Nephron progenitor cell (in vitro differentiated cells): Measurements from ENCODE around the gene TARBP1.

Experiments
- DNase-seq: peaks from one replicate; pipeline ENCODE4 v3.0.0; 2021
- H3K27ac Mint-ChIP-seq: 2 replicates; pipeline ENCODE4 v1.8.0; 2021; ENCODE audit warnings: mild to moderate bottlenecking, moderate library complexity, mixed read lengths
- H3K27me3 Mint-ChIP-seq: 2 replicates; pipeline ENCODE4 v1.8.0; 2021; ENCODE audit warnings: mild to moderate bottlenecking, low read depth, mixed read lengths; ENCODE audit not compliant: poor library complexity
- H3K36me3 Mint-ChIP-seq: 2 replicates; pipeline ENCODE4 v1.8.0; 2021; ENCODE audit warnings: low read depth, mixed read lengths
- H3K4me1 Mint-ChIP-seq: 2 replicates; pipeline ENCODE4 v1.8.0; 2021; ENCODE audit warnings: mixed read lengths
- H3K4me3 Mint-ChIP-seq: 2 replicates; pipeline ENCODE4 v1.8.0; 2021; ENCODE audit warnings: mild to moderate bottlenecking, moderate library complexity, mixed read lengths
- H3K9me3 Mint-ChIP-seq: 2 replicates; pipeline ENCODE4 v1.8.0; 2021; ENCODE audit warnings: mild to moderate bottlenecking, moderate library complexity, mixed read lengths
- TF ChIP-seq, protein P1 (sequence below): fragments of 200-600 bp; sonication (generic); IDR thresholded peaks from 2 replicates; pipeline ENCODE4 v1.5.0; 2021; ENCODE audit warnings: antibody characterized with exemption

TARBP1 gene

DNA sequence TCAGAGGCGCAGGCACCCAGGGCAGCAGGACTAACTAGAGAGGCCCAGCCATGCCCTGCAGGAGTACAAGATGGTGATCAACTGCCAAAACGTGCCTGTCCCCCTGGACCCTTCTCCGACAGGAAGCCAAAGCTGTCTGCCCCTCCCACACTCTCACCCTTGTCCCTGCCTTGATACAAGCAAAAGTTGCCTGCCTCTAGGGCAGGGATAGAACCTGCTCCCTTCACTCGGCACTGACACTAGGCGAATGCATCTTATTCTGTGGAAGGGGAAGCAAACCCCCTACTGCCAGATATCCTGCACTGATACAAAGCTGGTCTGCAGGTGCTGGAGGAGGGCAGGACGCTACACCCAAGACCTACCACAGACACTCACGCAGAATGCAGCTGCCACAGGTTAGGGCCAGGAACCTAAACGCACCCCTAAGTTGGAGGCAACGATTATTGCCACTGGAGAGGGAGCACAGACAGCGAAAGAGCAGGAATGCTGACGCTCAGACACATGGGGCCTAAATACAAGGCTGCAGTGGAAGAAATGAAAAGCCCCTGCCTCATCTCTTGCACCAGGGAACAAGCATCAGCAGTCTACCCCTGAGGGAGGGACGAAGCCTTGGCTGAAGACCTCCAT is 3.7 kb downstream of the TARBP1 start:
- DNase-seq, result no peak
- peak overlapping the region; percentile 81 for H3K27ac Mint-ChIP-seq
- no peaks in the 10 kb centered on the region for H3K9me3 Mint-ChIP-seq
- H3K36me3 Mint-ChIP-seq, result peaks cover 7% of the 10 kb centered on the region
- TF ChIP-seq, protein P1, sequence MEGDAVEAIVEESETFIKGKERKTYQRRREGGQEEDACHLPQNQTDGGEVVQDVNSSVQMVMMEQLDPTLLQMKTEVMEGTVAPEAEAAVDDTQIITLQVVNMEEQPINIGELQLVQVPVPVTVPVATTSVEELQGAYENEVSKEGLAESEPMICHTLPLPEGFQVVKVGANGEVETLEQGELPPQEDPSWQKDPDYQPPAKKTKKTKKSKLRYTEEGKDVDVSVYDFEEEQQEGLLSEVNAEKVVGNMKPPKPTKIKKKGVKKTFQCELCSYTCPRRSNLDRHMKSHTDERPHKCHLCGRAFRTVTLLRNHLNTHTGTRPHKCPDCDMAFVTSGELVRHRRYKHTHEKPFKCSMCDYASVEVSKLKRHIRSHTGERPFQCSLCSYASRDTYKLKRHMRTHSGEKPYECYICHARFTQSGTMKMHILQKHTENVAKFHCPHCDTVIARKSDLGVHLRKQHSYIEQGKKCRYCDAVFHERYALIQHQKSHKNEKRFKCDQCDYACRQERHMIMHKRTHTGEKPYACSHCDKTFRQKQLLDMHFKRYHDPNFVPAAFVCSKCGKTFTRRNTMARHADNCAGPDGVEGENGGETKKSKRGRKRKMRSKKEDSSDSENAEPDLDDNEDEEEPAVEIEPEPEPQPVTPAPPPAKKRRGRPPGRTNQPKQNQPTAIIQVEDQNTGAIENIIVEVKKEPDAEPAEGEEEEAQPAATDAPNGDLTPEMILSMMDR, result no peak
- H3K4me3 Mint-ChIP-seq, result no peak overlapping the region
- peaks cover 51% of the 10 kb centered on the region for H3K4me1 Mint-ChIP-seq
- H3K27me3 Mint-ChIP-seq, result peaks cover 2% of the 10 kb centered on the region

DNA sequence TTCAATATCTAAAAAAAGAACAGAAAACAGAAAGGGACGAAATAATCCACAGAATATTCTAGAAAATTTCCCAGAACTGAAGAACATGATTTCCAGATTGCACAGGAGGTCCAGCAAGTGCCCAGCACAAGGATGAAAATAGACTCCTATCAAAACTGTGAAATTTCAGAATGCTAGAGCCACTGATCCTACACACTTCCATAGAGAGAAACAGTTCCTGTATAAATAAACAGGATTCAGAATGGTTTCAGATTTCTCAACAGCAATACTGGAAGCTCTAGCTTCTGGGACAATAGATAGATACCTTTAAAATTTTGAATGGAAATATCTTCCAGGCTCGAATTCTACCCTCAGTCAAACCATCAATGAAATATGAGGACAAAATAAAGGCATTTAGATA is 4.6 kb downstream of the TARBP1 start:
- Mint-ChIP-seq H3K4me3 (peak overlapping the region; percentile 3), H3K36me3 (peaks cover 16% of the 10 kb centered on the region), H3K4me1 (peaks cover 49% of the 10 kb centered on the region), H3K27me3 (peaks cover 2% of the 10 kb centered on the region), H3K9me3 (no peaks in the 10 kb centered on the region), H3K27ac (no peak overlapping the region)
- DNase-seq, result no peak
- TF ChIP-seq, protein P1, result no peak

DNA sequence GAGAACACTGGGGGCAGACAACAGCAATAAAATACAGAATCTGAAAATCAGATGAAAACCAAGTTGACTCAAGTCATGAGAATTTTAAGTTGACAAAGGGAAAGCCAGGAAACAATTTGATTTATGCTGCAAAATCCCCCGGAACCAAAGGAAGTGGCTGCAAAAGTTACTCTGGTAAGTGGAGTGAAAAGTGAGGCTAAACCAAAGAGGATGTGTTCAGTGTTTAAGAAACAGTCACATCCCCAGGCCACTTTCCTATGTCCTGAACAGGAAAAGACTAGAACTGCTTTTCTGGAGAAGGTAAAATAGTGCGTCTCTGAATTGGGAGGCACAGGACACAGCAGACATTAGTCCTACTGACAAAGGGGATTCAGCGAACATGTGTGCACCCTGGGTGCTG is 5.9 kb downstream of the TARBP1 start:
- Mint-ChIP-seq H3K4me1 (peaks cover 53% of the 10 kb centered on the region), H3K4me3 (no peak overlapping the region), H3K27ac (no peak overlapping the region), H3K27me3 (peaks cover 2% of the 10 kb centered on the region), H3K9me3 (no peaks in the 10 kb centered on the region), H3K36me3 (peaks cover 25% of the 10 kb centered on the region)
- no peak for DNase-seq
- TF ChIP-seq, protein P1, result no peak

DNA sequence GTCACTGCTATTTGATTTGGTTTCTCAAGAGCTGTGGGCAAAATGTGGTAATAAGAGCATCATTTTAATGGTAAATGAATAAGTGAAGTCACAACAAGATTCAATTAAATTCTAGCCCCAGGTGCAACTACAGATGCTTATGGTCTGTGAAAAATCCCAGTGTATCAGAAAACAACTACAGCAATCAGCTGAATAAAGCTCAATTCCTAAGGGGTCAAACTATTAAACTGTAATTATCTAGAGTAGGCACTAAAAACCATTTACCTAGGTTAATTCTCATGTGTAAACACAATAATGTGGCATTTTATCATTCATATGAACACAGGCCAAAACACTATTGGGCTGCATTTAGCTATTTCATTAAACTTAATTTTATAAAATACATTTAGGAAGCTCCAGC is 9.6 kb downstream of the TARBP1 start:
- Mint-ChIP-seq H3K27ac (no peak overlapping the region), H3K4me1 (peaks cover 24% of the 10 kb centered on the region), H3K9me3 (no peaks in the 10 kb centered on the region), H3K4me3 (no peak overlapping the region), H3K36me3 (peaks cover 46% of the 10 kb centered on the region), H3K27me3 (no peaks in the 10 kb centered on the region)
- DNase-seq, result no peak
- TF ChIP-seq, protein P1, result no peak

DNA sequence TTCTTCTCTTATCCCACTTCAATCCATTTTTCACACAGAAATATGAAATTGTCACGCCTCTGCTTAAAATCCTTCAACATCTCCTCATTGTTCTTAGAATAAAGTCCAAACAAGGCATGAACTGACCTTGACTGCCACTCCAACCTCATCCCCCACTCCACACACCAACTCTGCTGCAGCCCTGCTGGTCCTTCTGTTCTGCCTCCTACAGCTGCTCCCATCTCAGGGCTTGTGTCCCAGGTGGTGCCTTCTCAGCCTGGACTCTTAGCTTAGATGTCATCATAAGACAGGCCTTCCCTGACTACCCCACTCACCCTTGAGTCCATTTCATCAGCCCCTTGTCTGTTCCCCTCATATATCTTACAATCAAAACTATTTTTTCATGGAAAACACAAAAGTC is 10.4 kb downstream of the TARBP1 start:
- Mint-ChIP-seq H3K27me3 (no peaks in the 10 kb centered on the region), H3K27ac (no peak overlapping the region), H3K9me3 (no peaks in the 10 kb centered on the region), H3K4me1 (peaks cover 16% of the 10 kb centered on the region), H3K36me3 (peaks cover 46% of the 10 kb centered on the region), H3K4me3 (no peak overlapping the region)
- DNase-seq, result no peak
- TF ChIP-seq, protein P1, result no peak

DNA sequence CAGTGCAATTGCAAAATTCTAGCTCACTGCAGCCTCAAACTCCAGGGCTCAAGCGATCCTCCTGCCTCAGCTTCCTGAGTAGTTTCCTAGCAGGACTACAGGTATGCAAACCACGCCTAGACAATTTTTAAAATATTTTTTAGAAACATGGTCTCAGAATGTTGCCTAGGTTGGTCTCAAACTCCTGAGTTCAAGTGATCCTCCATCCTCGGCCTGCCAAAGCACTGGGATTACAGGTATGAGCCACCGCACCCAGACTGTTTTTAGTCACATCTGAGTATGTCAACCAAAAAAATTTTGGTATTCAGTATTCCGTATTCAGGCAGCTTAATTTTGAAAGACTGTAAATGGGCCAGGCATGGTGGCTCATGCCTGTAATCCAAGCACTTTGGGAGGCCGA is 11.2 kb downstream of the TARBP1 start:
- no peak overlapping the region for H3K27ac Mint-ChIP-seq
- no peaks in the 10 kb centered on the region for H3K9me3 Mint-ChIP-seq
- DNase-seq, result no peak
- no peaks in the 10 kb centered on the region for H3K27me3 Mint-ChIP-seq
- TF ChIP-seq, protein P1, result no peak
- H3K4me1 Mint-ChIP-seq, result peaks cover 9% of the 10 kb centered on the region
- peaks cover 53% of the 10 kb centered on the region for H3K36me3 Mint-ChIP-seq
- no peak overlapping the region for H3K4me3 Mint-ChIP-seq
